H1 (cell line): ENCODE measurements around the gene RNF31. TPM values are rescaled to one million over a fixed set of nuclear protein-coding genes. Genes with fewer than 3 reads are reported as not detected.

ENCODE experiments used
- CTCF ChIA-PET: fragments of 300-600 bp; sonication (Branson Sonifier 250); formaldehyde crosslinking; loops from one replicate; lab custom pipeline; 2021; ENCODE audit not compliant: partially characterized antibody; lab: Charles Lee
- POLR2A ChIA-PET: fragments of 300-600 bp; sonication (Branson Sonifier 250); formaldehyde crosslinking; loops from one replicate; lab custom pipeline; 2021; ENCODE audit warnings: inconsistent platforms; ENCODE audit not compliant: partially characterized antibody; lab: Charles Lee
- DNase-seq, 2 experiments: peaks; one replicate each; pipeline versions ENCODE4 v3.0.0 to v3.0.0-alpha.2; 2010 to 2022; ENCODE audit warnings: low spot score in 2 of 2, low read depth in 1 of 2, mixed read lengths in 1 of 2
- FAIRE-seq: peaks from 2 replicates; lab custom pipeline; 2011; peaks lifted over from hg19 to GRCh38; lab: Jason Lieb, UNC
- H2AFZ ChIP-seq: 2 replicates; pipeline ENCODE4 v1.8.1; 2012; ENCODE audit warnings: low read length, inconsistent platforms
- H2AK5ac ChIP-seq: 2 replicates; pipeline ENCODE4 v1.6.1; 2013; ENCODE audit warnings: low read depth, low read length
- H2BK120ac ChIP-seq: replicated peaks from 2 replicates; pipeline ENCODE3; 2013; ENCODE audit warnings: low read depth, low read length, inconsistent platforms
- H2BK12ac ChIP-seq: 2 replicates; pipeline ENCODE4 v1.6.1; 2013; ENCODE audit warnings: low read depth, low read length
- H2BK15ac ChIP-seq: 2 replicates; pipeline ENCODE4 v1.6.1; 2013; ENCODE audit warnings: low read length
- H2BK20ac ChIP-seq: 2 replicates; pipeline ENCODE4 v1.6.1; 2013; ENCODE audit warnings: low read length
- H2BK5ac ChIP-seq: 2 replicates; pipeline ENCODE4 v1.6.1; 2013; ENCODE audit warnings: low read depth, low read length
- H3K14ac ChIP-seq: 2 replicates; pipeline ENCODE4 v1.6.1; 2013; ENCODE audit warnings: inconsistent platforms; ENCODE audit not compliant: insufficient read length
- H3K18ac ChIP-seq: 2 replicates; pipeline ENCODE4 v1.6.1; 2013; ENCODE audit warnings: low read length; ENCODE audit errors: extremely low read depth
- H3K23ac ChIP-seq: 2 replicates; pipeline ENCODE4 v1.6.1; 2013; ENCODE audit warnings: inconsistent platforms; ENCODE audit not compliant: insufficient read length
- H3K23me2 ChIP-seq: 2 replicates; pipeline ENCODE4 v1.6.1; 2013; ENCODE audit warnings: low read depth, low read length
- H3K27ac ChIP-seq: 2 replicates; pipeline ENCODE4 v1.6.1; 2011; ENCODE audit warnings: low read depth, low read length, inconsistent platforms
- H3K27me3 ChIP-seq, 4 experiments: replicated peaks in 1 of 4; 1 replicate in 1 of 4; 2 replicates in 3 of 4; pipeline versions ENCODE4 v1.6.1 to v1.8.1; 2011 to 2013; ENCODE audit warnings: low read length in 3 of 4, mild to moderate bottlenecking in 3 of 4, inconsistent platforms in 2 of 4, mixed read lengths in 2 of 4, moderate library complexity in 1 of 4; ENCODE audit not compliant: control insufficient read depth in 3 of 4, insufficient read depth in 3 of 4; ENCODE audit errors: extremely low read depth in 1 of 4
- H3K36me3 ChIP-seq, 4 experiments: 2 replicates each; pipeline versions ENCODE4 v1.6.1 to v1.8.1; 2011 to 2013; ENCODE audit warnings: mild to moderate bottlenecking in 4 of 4, low read length in 3 of 4, moderate library complexity in 2 of 4, control low read depth in 1 of 4, inconsistent platforms in 1 of 4; ENCODE audit not compliant: insufficient read depth in 4 of 4, control insufficient read depth in 2 of 4
- H3K4ac ChIP-seq: replicated peaks from 2 replicates; pipeline ENCODE3; 2013; ENCODE audit warnings: low read length, low read depth, mixed read lengths, inconsistent platforms; ENCODE audit not compliant: insufficient read length
- H3K4me1 ChIP-seq, 4 experiments: replicated peaks in 1 of 4; 1 replicate in 1 of 4; 2 replicates in 3 of 4; pipeline versions ENCODE4 v1.6.1 to v1.8.1; 2011 to 2013; ENCODE audit warnings: low read length in 3 of 4, inconsistent platforms in 2 of 4, mixed read lengths in 1 of 4; ENCODE audit not compliant: insufficient read depth in 4 of 4, control insufficient read depth in 3 of 4
- H3K4me2 ChIP-seq, 2 experiments: 2 replicates each; pipeline versions ENCODE4 v1.6.1 to v1.8.1; 2011 to 2013; ENCODE audit warnings: low read depth in 2 of 2, low read length in 2 of 2, control low read depth in 1 of 2, inconsistent platforms in 1 of 2, mild to moderate bottlenecking in 1 of 2; ENCODE audit not compliant: insufficient read depth in 1 of 2
- H3K4me3 ChIP-seq, 4 experiments: fragments of 200-600, 300-600 bp in 1 of 4; sonication (generic), shearing (Covaris generic), sonication (Bioruptor Twin) in 1 of 4; 2 replicates each; pipeline versions ENCODE4 v1.5.1 to v1.8.1; 2011 to 2016; ENCODE audit warnings: low read length in 4 of 4, low read depth in 3 of 4, control low read depth in 2 of 4, inconsistent platforms in 2 of 4, mild to moderate bottlenecking in 2 of 4, mixed read lengths in 1 of 4, moderate library complexity in 1 of 4; ENCODE audit not compliant: insufficient read depth in 2 of 4; ENCODE audit errors: extremely low read depth in 1 of 4
- H3K56ac ChIP-seq: replicated peaks from 2 replicates; pipeline ENCODE3; 2013; ENCODE audit warnings: low read depth, mild to moderate bottlenecking, mixed read lengths, low read length, inconsistent platforms; ENCODE audit not compliant: insufficient read length
- H3K79me1 ChIP-seq: 2 replicates; pipeline ENCODE4 v1.6.1; 2013; ENCODE audit warnings: low read depth, low read length, control low read depth
- H3K79me2 ChIP-seq, 2 experiments: 2 replicates each; pipeline versions ENCODE4 v1.6.1 to v1.8.1; 2012 to 2013; ENCODE audit warnings: low read length in 2 of 2, mild to moderate bottlenecking in 2 of 2, inconsistent platforms in 1 of 2; ENCODE audit not compliant: insufficient read depth in 2 of 2, control insufficient read depth in 1 of 2
- H3K9ac ChIP-seq, 4 experiments: replicated peaks in 1 of 4; 1 replicate in 1 of 4; 2 replicates in 3 of 4; pipeline versions ENCODE4 v1.6.1 to v1.8.1; 2011 to 2013; ENCODE audit warnings: low read depth in 3 of 4, low read length in 3 of 4, control low read depth in 2 of 4, mild to moderate bottlenecking in 2 of 4, moderate library complexity in 2 of 4, inconsistent platforms in 1 of 4; ENCODE audit errors: extremely low read depth in 1 of 4
- H3K9me3 ChIP-seq, 2 experiments: 2 replicates each; pipeline versions ENCODE4 v1.6.1 to v1.8.1; 2012 to 2013; ENCODE audit warnings: mild to moderate bottlenecking in 2 of 2, moderate library complexity in 2 of 2, control low read depth in 1 of 2, inconsistent platforms in 1 of 2, low read depth in 1 of 2, low read length in 1 of 2, mixed read lengths in 1 of 2; ENCODE audit not compliant: insufficient read depth in 2 of 2
- H4K20me1 ChIP-seq, 2 experiments: replicated peaks in 1 of 2; 2 replicates each; pipeline versions ENCODE3 to v1.8.1; 2011 to 2013; ENCODE audit warnings: inconsistent platforms in 2 of 2, low read length in 2 of 2, mild to moderate bottlenecking in 1 of 2; ENCODE audit not compliant: insufficient read depth in 2 of 2, control insufficient read depth in 1 of 2
- H4K5ac ChIP-seq: 2 replicates; pipeline ENCODE4 v1.6.1; 2013; ENCODE audit warnings: low read length, low read depth, mixed read lengths, inconsistent platforms; ENCODE audit not compliant: insufficient read length
- H4K8ac ChIP-seq: 2 replicates; pipeline ENCODE4 v1.8.0; 2013; ENCODE audit warnings: mild to moderate bottlenecking, moderate library complexity, low read length, inconsistent platforms; ENCODE audit not compliant: insufficient read depth; ENCODE audit errors: extremely low read depth
- H4K91ac ChIP-seq: replicated peaks from 2 replicates; pipeline ENCODE3; 2013; ENCODE audit warnings: low read length, mixed read lengths, inconsistent platforms; ENCODE audit not compliant: insufficient read length
- ATF3 ChIP-seq: IDR thresholded peaks from 2 replicates; pipeline ENCODE4 v1.6.1; 2011; ENCODE audit warnings: low read depth, mild to moderate bottlenecking, low read length; ENCODE audit not compliant: insufficient read depth
- CBX5 ChIP-seq: fragments of 300-800, 300-1000 bp; sonication (generic); IDR thresholded peaks from 2 replicates; pipeline ENCODE4 v1.7.1; 2016; ENCODE audit warnings: antibody characterized with exemption, low read length, low read depth
- CTBP2 ChIP-seq: IDR thresholded peaks from 2 replicates; pipeline ENCODE4 v1.7.0; 2011; ENCODE audit warnings: borderline replicate concordance, mild to moderate bottlenecking, moderate library complexity, mixed read lengths, low read length; ENCODE audit not compliant: insufficient read depth, insufficient read length
- KDM5A ChIP-seq: fragments of 200-600 bp; IDR thresholded peaks from 2 replicates; pipeline ENCODE4 v1.7.1; 2012; ENCODE audit warnings: mild to moderate bottlenecking, low read length, inconsistent platforms, mixed read lengths
- NRF1 ChIP-seq: IDR thresholded peaks from 2 replicates; pipeline ENCODE4 v1.6.1; 2011; ENCODE audit warnings: mild to moderate bottlenecking, low read depth, low read length, improper control_type of control experiment
- TAF1 ChIP-seq: IDR thresholded peaks from 2 replicates; pipeline ENCODE4 v1.6.1; 2011; ENCODE audit warnings: mild to moderate bottlenecking, low read depth, low read length
- TCF12 ChIP-seq: IDR thresholded peaks from 2 replicates; pipeline ENCODE4 v1.6.1; 2011; ENCODE audit warnings: low read depth, mild to moderate bottlenecking, low read length
- YY1 ChIP-seq: IDR thresholded peaks from 2 replicates; pipeline ENCODE4 v1.6.1; 2011; ENCODE audit warnings: low read depth, mild to moderate bottlenecking, low read length
- WGBS, 2 experiments: shearing (Covaris generic) in 1 of 2; methylation state at CpG; one replicate each; pipeline versions ENCODE4 v1.1.6 to v1.1.7; 2013 to 2015; ENCODE audit warnings: low lambda C conversion rate in 2 of 2, mixed read lengths in 2 of 2, inconsistent platforms in 1 of 2, low coverage in 1 of 2, missing lambda C conversion rate in 1 of 2; ENCODE audit not compliant: insufficient replicate concordance in 2 of 2, insufficient coverage in 1 of 2, insufficient read length in 1 of 2; ENCODE audit errors: extremely low coverage in 1 of 2, missing lambda C conversion rate in 1 of 2; 5-methylcytosine and 5-hydroxymethylcytosine counted together
- polyA plus RNA-seq, 7 experiments: library from polyadenylated mRNA; depleted of rRNA in 3 of 7; stranded (reverse) in 5 of 7; unstranded in 2 of 7; fragments of >200 nt in 5 of 7; fragments of 200-250 nt in 2 of 7; gene quantifications; 1 replicate in 5 of 7; 2 replicates in 1 of 7; 4 replicates in 1 of 7; pipeline versions ENCODE4 v1.2.1 to v1.2.3, GENCODE V29; 2011 to 2013; ENCODE audit warnings: missing spikeins in 2 of 7, mixed read lengths in 2 of 7
- total RNA-seq: library from RNA; stranded (reverse); fragmentation: NEBNext Ultra II Directional; extraction: Animal tissue kit (Norgen Biotek cat#: 25700); gene quantifications from 2 replicates; pipeline ENCODE4 v1.2.1, GENCODE V29; 2021
- TF ChIP-seq, protein P1 (sequence below), 3 experiments: IDR thresholded peaks; 1 replicate in 2 of 3; 2 replicates in 1 of 3; pipeline versions ENCODE4 v1.5.1 to v1.6.1; 2011; ENCODE audit warnings: low read length in 3 of 3, mild to moderate bottlenecking in 3 of 3, inconsistent platforms in 2 of 3, low read depth in 1 of 3, moderate library complexity in 1 of 3; ENCODE audit not compliant: insufficient read depth in 1 of 3; ENCODE audit errors: control extremely low read depth in 1 of 3

Gene RNF31
- total and polyA plus RNA-seq, 2 of the 8 experiments (the other 6 are each of a cell fraction or from before 2014, with no cell fraction given): 17.5 to 72.0 TPM

DNA sequence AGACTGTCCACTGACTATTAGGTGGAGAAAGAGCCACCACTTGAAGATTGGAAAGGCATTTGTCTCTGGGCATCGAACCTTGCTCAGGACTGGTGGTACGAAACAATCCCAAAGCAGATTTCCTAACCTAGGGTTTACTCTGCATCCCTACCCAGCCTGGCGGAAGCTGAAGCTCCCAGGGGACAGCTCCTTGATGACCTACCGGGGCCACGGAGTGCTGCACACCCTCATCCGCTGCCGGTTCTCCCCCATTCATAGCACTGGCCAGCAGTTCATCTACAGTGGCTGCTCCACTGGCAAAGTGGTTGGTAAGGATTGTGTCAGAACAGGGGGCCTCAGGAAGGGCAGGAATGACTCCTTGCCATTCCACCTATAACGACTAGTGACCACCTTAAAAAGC, 26.1 kb upstream of the RNF31 start:
- Histone ChIP-seq H4K20me1 (peaks cover 0 to 3% of the 10 kb centered on the region in 2 experiments), H2BK20ac (no peak overlapping the region), H3K27ac (no peak overlapping the region), H2BK15ac (no peak overlapping the region), H2BK12ac (no peak overlapping the region), H4K91ac (no peak overlapping the region), H3K4me3 (no peak overlapping the region), H2BK120ac (no peak overlapping the region), H3K79me2 (peaks cover 0 to 3% of the 10 kb centered on the region in 2 experiments; a peak in 2 of 4 replicates), H3K27me3 (no peaks in the 10 kb centered on the region), H3K23me2 (no peaks in the 10 kb centered on the region), H3K9ac (no peak overlapping the region), H3K79me1 (peaks cover 2% of the 10 kb centered on the region; the same call in 1 of the 2 replicates), H3K36me3 (peaks cover 14 to 43% (median 34%) of the 10 kb centered on the region in 4 experiments), H3K9me3 (no peaks in the 10 kb centered on the region), H4K8ac (no peak overlapping the region), H3K56ac (no peak overlapping the region), H2BK5ac (no peak overlapping the region), H3K4ac (no peak overlapping the region), H2AK5ac (no peak overlapping the region), H2AFZ (no peak overlapping the region), H3K23ac (no peak overlapping the region), H3K18ac (no peak overlapping the region), H4K5ac (no peak overlapping the region), H3K14ac (no peak overlapping the region), H3K4me1 (peaks cover 0 to 2% (median 0%) of the 10 kb centered on the region in 4 experiments; a peak in 1 of 7 replicates), H3K4me2 (no peak overlapping the region)
- ChIA-PET CTCF (interaction anchor here (1.1 to 1.2 kb wide), 2 partner anchors 39 to 1222 kb away, joined by 3 to 4 read pairs; no protein-coding TSS in a partner anchor), POLR2A (interaction anchor here (0.6 to 2.3 kb wide), 5 partner anchors 13 to 1122 kb away, joined by 3 to 8 read pairs (median 3); partner anchors contain the start of gene PSME1)
- FAIRE-seq (no peak), DNase-seq (no peak)
- 94% methylated on average over 8 of the region's 8 CpGs; no CpG with 5 or more reads in 1 of the 2 experiments for WGBS, 2 experiments
- TF ChIP-seq NRF1: no peak
- TF ChIP-seq TCF12: no peak
- no peak for TF ChIP-seq ATF3
- TF ChIP-seq KDM5A: no peak
- TF ChIP-seq CTBP2: no peak
- TF ChIP-seq, protein P1, sequence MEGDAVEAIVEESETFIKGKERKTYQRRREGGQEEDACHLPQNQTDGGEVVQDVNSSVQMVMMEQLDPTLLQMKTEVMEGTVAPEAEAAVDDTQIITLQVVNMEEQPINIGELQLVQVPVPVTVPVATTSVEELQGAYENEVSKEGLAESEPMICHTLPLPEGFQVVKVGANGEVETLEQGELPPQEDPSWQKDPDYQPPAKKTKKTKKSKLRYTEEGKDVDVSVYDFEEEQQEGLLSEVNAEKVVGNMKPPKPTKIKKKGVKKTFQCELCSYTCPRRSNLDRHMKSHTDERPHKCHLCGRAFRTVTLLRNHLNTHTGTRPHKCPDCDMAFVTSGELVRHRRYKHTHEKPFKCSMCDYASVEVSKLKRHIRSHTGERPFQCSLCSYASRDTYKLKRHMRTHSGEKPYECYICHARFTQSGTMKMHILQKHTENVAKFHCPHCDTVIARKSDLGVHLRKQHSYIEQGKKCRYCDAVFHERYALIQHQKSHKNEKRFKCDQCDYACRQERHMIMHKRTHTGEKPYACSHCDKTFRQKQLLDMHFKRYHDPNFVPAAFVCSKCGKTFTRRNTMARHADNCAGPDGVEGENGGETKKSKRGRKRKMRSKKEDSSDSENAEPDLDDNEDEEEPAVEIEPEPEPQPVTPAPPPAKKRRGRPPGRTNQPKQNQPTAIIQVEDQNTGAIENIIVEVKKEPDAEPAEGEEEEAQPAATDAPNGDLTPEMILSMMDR (IDR thresholded peaks at IDR 0.05; ENCODE audit: control extremely low read depth in 1 of 3, insufficient read depth in 1 of 3, low read depth in 1 of 3, low read length in 3 of 3): no peak
- TF ChIP-seq YY1: no peak
- TF ChIP-seq CBX5: no peak
- no peak for TF ChIP-seq TAF1
